ENCODE data around the gene RPS8.

- TF ChIP-seq CTCF (IDR thresholded peaks at IDR 0.05), result no peak
- no peak for TF ChIP-seq POLR2A (IDR thresholded peaks at IDR 0.05)
These were observed 41.6 kb upstream of the RPS8 start for GRCh38 chr1:44733784-44734183.
